ENCODE data around the gene TAS2R4. TPM values are rescaled to one million over a fixed set of nuclear protein-coding genes. Genes with fewer than 3 reads are reported as not detected.

Gene TAS2R4
- polyA plus RNA-seq, 1 donor (not counting 4 experiments of a cell fraction or from before 2014, with no cell fraction given): 0.73 TPM

GRCh38 chr7:141752634-141753033 lies 23.8 kb upstream of the TAS2R4 start:
- Histone ChIP-seq H3K9me3 (ENCODE audit: control insufficient read depth, low read depth, low read length) (peaks cover 4% of the 10 kb centered on the region), H2AFZ (ENCODE audit: control insufficient read depth, low read length) (no peak overlapping the region), H4K20me1 (ENCODE audit: control insufficient read depth, extremely low read depth, insufficient read depth, low read length) (no peaks in the 10 kb centered on the region), H3K36me3 (ENCODE audit: control insufficient read depth in 2 of 2, extremely low read depth in 1 of 2, insufficient read depth in 2 of 2, low read length in 2 of 2) (peaks cover 23 to 38% of the 10 kb centered on the region in 2 experiments), H3K27me3 (ENCODE audit: control insufficient read depth, extremely low read depth, insufficient read depth, low read length) (no peaks in the 10 kb centered on the region), H3K9ac (ENCODE audit: control insufficient read depth, extremely low read depth, insufficient read depth, low read length) (no peak overlapping the region), H3K79me2 (ENCODE audit: control insufficient read depth, insufficient read depth, low read length) (peaks cover 2% of the 10 kb centered on the region), H3K4me2 (ENCODE audit: control insufficient read depth, extremely low read depth, insufficient read depth, low read depth, low read length) (no peak overlapping the region), H3K27ac (ENCODE audit: control insufficient read depth, insufficient read depth, low read length) (no peak overlapping the region), H3K9me1 (ENCODE audit: control insufficient read depth, extremely low read depth, insufficient read depth, low read length) (no peaks in the 10 kb centered on the region), H3K4me3 (ENCODE audit: control insufficient read depth in 2 of 3, extremely low read depth in 1 of 3, insufficient read depth in 2 of 3, low read depth in 1 of 3, low read length in 3 of 3) (no peak overlapping the region), H3K4me1 (ENCODE audit: control insufficient read depth, extremely low read depth, insufficient read depth, low read length) (no peaks in the 10 kb centered on the region)
- no peak for FAIRE-seq
- DNase-seq (ENCODE audit: low read depth, low spot score): no peak
- TF ChIP-seq EZH2 (IDR thresholded peaks at IDR 0.05; ENCODE audit: low read length): no peak
- TF ChIP-seq, protein P1, sequence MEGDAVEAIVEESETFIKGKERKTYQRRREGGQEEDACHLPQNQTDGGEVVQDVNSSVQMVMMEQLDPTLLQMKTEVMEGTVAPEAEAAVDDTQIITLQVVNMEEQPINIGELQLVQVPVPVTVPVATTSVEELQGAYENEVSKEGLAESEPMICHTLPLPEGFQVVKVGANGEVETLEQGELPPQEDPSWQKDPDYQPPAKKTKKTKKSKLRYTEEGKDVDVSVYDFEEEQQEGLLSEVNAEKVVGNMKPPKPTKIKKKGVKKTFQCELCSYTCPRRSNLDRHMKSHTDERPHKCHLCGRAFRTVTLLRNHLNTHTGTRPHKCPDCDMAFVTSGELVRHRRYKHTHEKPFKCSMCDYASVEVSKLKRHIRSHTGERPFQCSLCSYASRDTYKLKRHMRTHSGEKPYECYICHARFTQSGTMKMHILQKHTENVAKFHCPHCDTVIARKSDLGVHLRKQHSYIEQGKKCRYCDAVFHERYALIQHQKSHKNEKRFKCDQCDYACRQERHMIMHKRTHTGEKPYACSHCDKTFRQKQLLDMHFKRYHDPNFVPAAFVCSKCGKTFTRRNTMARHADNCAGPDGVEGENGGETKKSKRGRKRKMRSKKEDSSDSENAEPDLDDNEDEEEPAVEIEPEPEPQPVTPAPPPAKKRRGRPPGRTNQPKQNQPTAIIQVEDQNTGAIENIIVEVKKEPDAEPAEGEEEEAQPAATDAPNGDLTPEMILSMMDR (optimal IDR thresholded peaks at IDR 0.05 in 1 of 3, IDR thresholded peaks at IDR 0.05 in 1 of 3, conservative IDR thresholded peaks at IDR 0.05 in 1 of 3; ENCODE audit: extremely low read depth in 1 of 3, insufficient read depth in 2 of 3, low read length in 3 of 3): peak in 2 of 3 experiments; percentile 26 to 31
- dilution Hi-C loops (cut with MboI; ENCODE audit: extremely low pct_ligation_motif_present, low sequenced_read_pairs): no loop called here

GRCh38 chr7:141754939-141755338 lies 21.5 kb upstream of the TAS2R4 start:
- DNase-seq (ENCODE audit: low read depth, low spot score): no peak
- Histone ChIP-seq H3K4me2 (ENCODE audit: control insufficient read depth, extremely low read depth, insufficient read depth, low read depth, low read length) (no peak overlapping the region), H3K9me1 (ENCODE audit: control insufficient read depth, extremely low read depth, insufficient read depth, low read length) (no peaks in the 10 kb centered on the region), H3K36me3 (ENCODE audit: control insufficient read depth in 2 of 2, extremely low read depth in 1 of 2, insufficient read depth in 2 of 2, low read length in 2 of 2) (peaks cover 18 to 33% of the 10 kb centered on the region in 2 experiments), H3K9ac (ENCODE audit: control insufficient read depth, extremely low read depth, insufficient read depth, low read length) (no peak overlapping the region), H3K27me3 (ENCODE audit: control insufficient read depth, extremely low read depth, insufficient read depth, low read length) (no peaks in the 10 kb centered on the region), H3K4me1 (ENCODE audit: control insufficient read depth, extremely low read depth, insufficient read depth, low read length) (no peaks in the 10 kb centered on the region), H2AFZ (ENCODE audit: control insufficient read depth, low read length) (no peak overlapping the region), H3K9me3 (ENCODE audit: control insufficient read depth, low read depth, low read length) (peaks cover 4% of the 10 kb centered on the region), H3K27ac (ENCODE audit: control insufficient read depth, insufficient read depth, low read length) (no peak overlapping the region), H4K20me1 (ENCODE audit: control insufficient read depth, extremely low read depth, insufficient read depth, low read length) (no peaks in the 10 kb centered on the region), H3K79me2 (ENCODE audit: control insufficient read depth, insufficient read depth, low read length) (peaks cover 2% of the 10 kb centered on the region), H3K4me3 (ENCODE audit: control insufficient read depth in 2 of 3, extremely low read depth in 1 of 3, insufficient read depth in 2 of 3, low read depth in 1 of 3, low read length in 3 of 3) (no peak overlapping the region)
- FAIRE-seq: no peak
- dilution Hi-C loops (cut with MboI; ENCODE audit: extremely low pct_ligation_motif_present, low sequenced_read_pairs): no loop called here
- TF ChIP-seq, protein P1 (optimal IDR thresholded peaks at IDR 0.05 in 1 of 3, IDR thresholded peaks at IDR 0.05 in 1 of 3, conservative IDR thresholded peaks at IDR 0.05 in 1 of 3; ENCODE audit: extremely low read depth in 1 of 3, insufficient read depth in 2 of 3, low read length in 3 of 3): peak; percentile 43 to 56 (median 54)
- no peak for TF ChIP-seq EZH2 (IDR thresholded peaks at IDR 0.05; ENCODE audit: low read length)

Measured in keratinocyte (primary cell).